HCT116 (cell line): Measurements from ENCODE around the gene CD93. TPM values are rescaled to one million over a fixed set of nuclear protein-coding genes. Genes with fewer than 3 reads are reported as not detected.

Experiments used
- ATAC-seq: fragments of 200-7000 bp; cut with Tn5 transposase; 2 replicates; pipeline ENCODE4 v1.9.1; 2020; ENCODE audit warnings: mild to moderate bottlenecking, moderate library complexity
- BruUV-seq: library from RNA; stranded (reverse); fragments of 400-500 nt; replicated peaks from 2 replicates; lab custom pipeline; 2021; lab: Mats Ljungman, UMichigan
- CTCF ChIA-PET: fragments of 300-600 bp; sonication (Branson Sonifier 250); formaldehyde crosslinking; loops from one replicate; lab custom pipeline; 2021; ENCODE audit warnings: antibody characterized with exemption; lab: Charles Lee
- POLR2A ChIA-PET: fragments of 300-600, 350-600 bp; sonication (Branson Sonifier 250); formaldehyde crosslinking; loops from one replicate; lab custom pipeline; 2021; ENCODE audit warnings: antibody characterized with exemption; lab: Charles Lee
- RAD21 ChIA-PET, 2 experiments: fragments of 300-600 bp; sonication (Branson Sonifier 250); formaldehyde crosslinking; loops; one replicate each; lab custom pipeline; 2023; ENCODE audit warnings: low total read pairs in 2 of 2; ENCODE audit not compliant: uncharacterized antibody in 2 of 2, unreplicated experiment in 2 of 2, low non-redundant PET in 1 of 2; lab: Charles Lee
- DNase-seq: peaks from one replicate; pipeline ENCODE4 v3.0.0-alpha.2; 2010; ENCODE audit warnings: low read depth, low spot score
- H2AFZ ChIP-seq: fragments of 200-600 bp; shearing (Covaris generic), sonication (generic); 2 replicates; pipeline ENCODE4 v1.6.1; 2017; ENCODE audit warnings: low read depth, mixed run types, mixed read lengths, antibody characterized with exemption, low read length; ENCODE audit not compliant: poor library complexity, severe bottlenecking
- H3K27ac ChIP-seq: 2 replicates; pipeline ENCODE4 v1.5.1; 2012; ENCODE audit warnings: low read depth, low read length
- H3K27me3 ChIP-seq: fragments of 200-600 bp; sonication (generic); 2 replicates; pipeline ENCODE4 v1.6.1; 2016; ENCODE audit warnings: mixed run types, low read length, mixed read lengths; ENCODE audit not compliant: insufficient read depth
- H3K36me3 ChIP-seq, 2 experiments: fragments of 200-500 bp in 1 of 2; fragments of 200-600 bp in 1 of 2; sonication (Bioruptor generic) in 1 of 2; sonication (generic) in 1 of 2; 2 replicates each; pipeline versions ENCODE4 v1.5.1 to v1.6.1; 2014 to 2016; ENCODE audit warnings: low read length in 2 of 2, inconsistent platforms in 1 of 2, mixed read lengths in 1 of 2, mixed run types in 1 of 2; ENCODE audit not compliant: insufficient read depth in 2 of 2, control insufficient read depth in 1 of 2
- H3K4me1 ChIP-seq, 2 experiments: fragments of 200-600 bp in 1 of 2; sonication (generic) in 1 of 2; 2 replicates each; pipeline versions ENCODE4 v1.5.1 to v1.6.1; 2012 to 2017; ENCODE audit warnings: low read length in 2 of 2, inconsistent platforms in 1 of 2, mild to moderate bottlenecking in 1 of 2, mixed read lengths in 1 of 2, mixed run types in 1 of 2, moderate library complexity in 1 of 2; ENCODE audit not compliant: insufficient read depth in 2 of 2, control insufficient read depth in 1 of 2
- H3K4me2 ChIP-seq: fragments of 200-600 bp; sonication (generic); 2 replicates; pipeline ENCODE4 v1.6.1; 2017; ENCODE audit warnings: mixed run types, low read length, mixed read lengths
- H3K4me3 ChIP-seq, 2 experiments: fragments of 200-600 bp in 1 of 2; sonication (generic) in 1 of 2; replicated peaks in 1 of 2; 2 replicates each; pipeline ENCODE4 v1.5.1; 2011 to 2016; ENCODE audit warnings: low read length in 2 of 2, control low read depth in 1 of 2, low read depth in 1 of 2, mild to moderate bottlenecking in 1 of 2, mixed read lengths in 1 of 2, mixed run types in 1 of 2
- H3K79me2 ChIP-seq: fragments of 200-600 bp; sonication (generic); 2 replicates; pipeline ENCODE4 v1.6.1; 2017; ENCODE audit warnings: mild to moderate bottlenecking, mixed run types, low read length, moderate library complexity, mixed read lengths; ENCODE audit not compliant: insufficient read depth
- H3K9ac ChIP-seq: fragments of 200-600 bp; sonication (generic); 2 replicates; pipeline ENCODE4 v1.6.1; 2016; ENCODE audit warnings: low read length, mixed read lengths
- H3K9me2 ChIP-seq: fragments of 200-600 bp; sonication (generic), shearing (Covaris generic); 2 replicates; pipeline ENCODE4 v1.6.1; 2017; ENCODE audit warnings: mixed run types, mild to moderate bottlenecking, moderate library complexity; ENCODE audit not compliant: insufficient read depth
- H3K9me3 ChIP-seq, 2 experiments: fragments of 200-500 bp in 1 of 2; fragments of 200-600 bp in 1 of 2; sonication (Bioruptor generic) in 1 of 2; sonication (generic) in 1 of 2; 2 replicates each; pipeline ENCODE4 v1.6.1; 2014 to 2017; ENCODE audit warnings: low read length in 2 of 2, mixed read lengths in 2 of 2, inconsistent platforms in 1 of 2, low read depth in 1 of 2, mild to moderate bottlenecking in 1 of 2, mixed run types in 1 of 2, moderate library complexity in 1 of 2; ENCODE audit not compliant: control insufficient read depth in 1 of 2, insufficient read depth in 1 of 2
- H4K20me1 ChIP-seq: fragments of 200-600 bp; sonication (generic), shearing (Covaris generic); 2 replicates; pipeline ENCODE4 v1.6.1; 2017; ENCODE audit warnings: mixed run types, mild to moderate bottlenecking, moderate library complexity; ENCODE audit not compliant: insufficient read depth
- CBX3 ChIP-seq: IDR thresholded peaks from 2 replicates; pipeline ENCODE4 v1.6.1; 2012; ENCODE audit warnings: low read depth
- EGR1 ChIP-seq: IDR thresholded peaks from 2 replicates; pipeline ENCODE4 v1.6.1; 2012; ENCODE audit warnings: low read depth
- EZH2 ChIP-seq: fragments of 200-600 bp; sonication (generic); IDR thresholded peaks from 2 replicates; pipeline ENCODE4 v1.6.1; 2017; ENCODE audit warnings: antibody characterized with exemption, mixed run types
- FOSL1 ChIP-seq: IDR thresholded peaks from 2 replicates; pipeline ENCODE4 v1.6.1; 2012; ENCODE audit warnings: low read depth
- JUND ChIP-seq: IDR thresholded peaks from 2 replicates; pipeline ENCODE4 v1.6.1; 2012
- POLR2A ChIP-seq: IDR thresholded peaks from 2 replicates; pipeline ENCODE4 v1.7.0; 2011; ENCODE audit warnings: borderline replicate concordance; ENCODE audit not compliant: insufficient read depth, insufficient read length; ENCODE audit errors: extremely low read depth
- POLR2AphosphoS5 ChIP-seq: IDR thresholded peaks from 2 replicates; pipeline ENCODE4 v1.6.1; 2011; ENCODE audit warnings: mild to moderate bottlenecking, low read depth, low read length, moderate library complexity
- RAD21 ChIP-seq: IDR thresholded peaks from 2 replicates; pipeline ENCODE4 v1.6.1; 2012; ENCODE audit warnings: low read depth, mild to moderate bottlenecking
- SIN3A ChIP-seq: IDR thresholded peaks from 2 replicates; pipeline ENCODE4 v1.6.1; 2012; ENCODE audit warnings: low read depth
- SP1 ChIP-seq: IDR thresholded peaks from 2 replicates; pipeline ENCODE4 v1.6.1; 2012; ENCODE audit warnings: low read depth
- SRF ChIP-seq: IDR thresholded peaks from 2 replicates; pipeline ENCODE4 v1.6.1; 2012; ENCODE audit warnings: low read depth
- TCF7L2 ChIP-seq: IDR thresholded peaks from 2 replicates; pipeline ENCODE4 v1.7.0; 2011; ENCODE audit warnings: borderline replicate concordance, inconsistent platforms; ENCODE audit not compliant: insufficient read depth, insufficient read length; ENCODE audit errors: extremely low read depth
- intact Hi-C: fragments of 100-400 bp; cut with micrococcal nuclease; formaldehyde crosslinking; loops from 2 replicates; pipeline ENCODE4 v1.10.0; 2022
- total RNA-seq: library from RNA; stranded (reverse); gene quantifications from one replicate; pipeline ENCODE4 v1.2.1, GENCODE V29; 2021; ENCODE audit not compliant: unreplicated experiment
- TF ChIP-seq, protein P1 (sequence below): IDR thresholded peaks from 2 replicates; pipeline ENCODE4 v1.6.1; 2012; ENCODE audit warnings: low read depth
- TF ChIP-seq, protein P2 (sequence below): IDR thresholded peaks from 2 replicates; pipeline ENCODE4 v1.6.1; 2012
- TF ChIP-seq, protein P3 (sequence below), 3 experiments: fragments of 200-600 bp in 1 of 3; sonication (generic) in 1 of 3; IDR thresholded peaks in 2 of 3; conservative IDR thresholded peaks in 1 of 3; 2 replicates each; pipeline ENCODE4 v1.5.1; 2012 to 2017; ENCODE audit warnings: low read depth in 2 of 3, low read length in 2 of 3, antibody characterized with exemption in 1 of 3, borderline replicate concordance in 1 of 3, control low read depth in 1 of 3, mild to moderate bottlenecking in 1 of 3, mixed read lengths in 1 of 3, mixed run types in 1 of 3, moderate library complexity in 1 of 3; ENCODE audit not compliant: insufficient read depth in 1 of 3
- TF ChIP-seq, protein P4 (sequence below): IDR thresholded peaks from 2 replicates; pipeline ENCODE4 v1.6.1; 2011; ENCODE audit warnings: mild to moderate bottlenecking, low read length, moderate library complexity; ENCODE audit not compliant: insufficient replicate concordance; ENCODE audit errors: extremely low read depth

Gene CD93
- total RNA-seq, 1 experiment from 2014 or later = 0.07 TPM

DNA sequence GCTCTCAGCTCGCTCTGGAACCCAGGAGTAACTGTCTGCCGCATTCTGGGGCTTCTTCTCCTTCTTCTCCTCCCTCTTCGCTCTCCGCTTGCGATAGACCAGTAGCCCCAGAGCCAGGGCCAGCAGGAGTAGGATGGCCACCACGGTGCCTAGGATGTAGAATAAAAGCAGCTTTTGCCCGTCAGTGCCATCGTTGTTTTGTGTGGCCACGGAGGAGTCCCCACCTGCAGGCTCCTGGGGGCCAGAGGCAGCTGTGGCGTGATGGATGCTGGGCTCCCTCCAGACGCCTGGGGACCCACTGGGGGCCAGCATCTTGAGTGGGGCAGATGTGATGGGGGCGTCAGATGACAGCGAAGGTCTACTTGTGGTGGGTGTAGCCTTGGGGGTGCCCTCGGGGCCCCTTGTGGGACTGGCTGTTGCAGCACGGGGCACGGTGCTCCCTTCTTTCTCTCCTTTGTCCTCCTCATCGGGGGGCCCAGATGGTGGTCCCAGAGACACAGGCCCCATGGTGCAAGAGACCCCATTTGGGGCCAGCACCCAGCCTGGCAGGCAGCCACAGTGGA is 1.8 kb downstream of the CD93 start:
- no TSS peak for BruUV-seq
- DNase-seq (no peak), ATAC-seq (no peak)
- peaks cover 11% of the 10 kb centered on the region for H3K27me3 ChIP-seq
- no peak overlapping the region for H3K9ac ChIP-seq
- H4K20me1 ChIP-seq = no peaks in the 10 kb centered on the region
- no peak overlapping the region for H3K4me2 ChIP-seq
- H3K79me2 ChIP-seq = no peaks in the 10 kb centered on the region
- H3K9me3 ChIP-seq = no peaks in the 10 kb centered on the region
- no peak overlapping the region for H2AFZ ChIP-seq
- H3K4me3 ChIP-seq = no peak overlapping the region
- intact Hi-C loops = no loop called here
- no peak overlapping the region for H3K27ac ChIP-seq
- CTCF ChIA-PET = no interaction called here
- TF ChIP-seq POLR2AphosphoS5 (no peak), POLR2A (no peak), SRF (no peak), RAD21 (no peak), JUND (no peak), EZH2 (no peak), TCF7L2 (no peak), FOSL1 (no peak), EGR1 (no peak), SP1 (no peak), SIN3A (no peak), CBX3 (no peak)
- TF ChIP-seq, protein P1, sequence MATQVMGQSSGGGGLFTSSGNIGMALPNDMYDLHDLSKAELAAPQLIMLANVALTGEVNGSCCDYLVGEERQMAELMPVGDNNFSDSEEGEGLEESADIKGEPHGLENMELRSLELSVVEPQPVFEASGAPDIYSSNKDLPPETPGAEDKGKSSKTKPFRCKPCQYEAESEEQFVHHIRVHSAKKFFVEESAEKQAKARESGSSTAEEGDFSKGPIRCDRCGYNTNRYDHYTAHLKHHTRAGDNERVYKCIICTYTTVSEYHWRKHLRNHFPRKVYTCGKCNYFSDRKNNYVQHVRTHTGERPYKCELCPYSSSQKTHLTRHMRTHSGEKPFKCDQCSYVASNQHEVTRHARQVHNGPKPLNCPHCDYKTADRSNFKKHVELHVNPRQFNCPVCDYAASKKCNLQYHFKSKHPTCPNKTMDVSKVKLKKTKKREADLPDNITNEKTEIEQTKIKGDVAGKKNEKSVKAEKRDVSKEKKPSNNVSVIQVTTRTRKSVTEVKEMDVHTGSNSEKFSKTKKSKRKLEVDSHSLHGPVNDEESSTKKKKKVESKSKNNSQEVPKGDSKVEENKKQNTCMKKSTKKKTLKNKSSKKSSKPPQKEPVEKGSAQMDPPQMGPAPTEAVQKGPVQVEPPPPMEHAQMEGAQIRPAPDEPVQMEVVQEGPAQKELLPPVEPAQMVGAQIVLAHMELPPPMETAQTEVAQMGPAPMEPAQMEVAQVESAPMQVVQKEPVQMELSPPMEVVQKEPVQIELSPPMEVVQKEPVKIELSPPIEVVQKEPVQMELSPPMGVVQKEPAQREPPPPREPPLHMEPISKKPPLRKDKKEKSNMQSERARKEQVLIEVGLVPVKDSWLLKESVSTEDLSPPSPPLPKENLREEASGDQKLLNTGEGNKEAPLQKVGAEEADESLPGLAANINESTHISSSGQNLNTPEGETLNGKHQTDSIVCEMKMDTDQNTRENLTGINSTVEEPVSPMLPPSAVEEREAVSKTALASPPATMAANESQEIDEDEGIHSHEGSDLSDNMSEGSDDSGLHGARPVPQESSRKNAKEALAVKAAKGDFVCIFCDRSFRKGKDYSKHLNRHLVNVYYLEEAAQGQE = no peak
- TF ChIP-seq, protein P2, sequence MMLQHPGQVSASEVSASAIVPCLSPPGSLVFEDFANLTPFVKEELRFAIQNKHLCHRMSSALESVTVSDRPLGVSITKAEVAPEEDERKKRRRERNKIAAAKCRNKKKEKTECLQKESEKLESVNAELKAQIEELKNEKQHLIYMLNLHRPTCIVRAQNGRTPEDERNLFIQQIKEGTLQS = no peak
- TF ChIP-seq, protein P3, sequence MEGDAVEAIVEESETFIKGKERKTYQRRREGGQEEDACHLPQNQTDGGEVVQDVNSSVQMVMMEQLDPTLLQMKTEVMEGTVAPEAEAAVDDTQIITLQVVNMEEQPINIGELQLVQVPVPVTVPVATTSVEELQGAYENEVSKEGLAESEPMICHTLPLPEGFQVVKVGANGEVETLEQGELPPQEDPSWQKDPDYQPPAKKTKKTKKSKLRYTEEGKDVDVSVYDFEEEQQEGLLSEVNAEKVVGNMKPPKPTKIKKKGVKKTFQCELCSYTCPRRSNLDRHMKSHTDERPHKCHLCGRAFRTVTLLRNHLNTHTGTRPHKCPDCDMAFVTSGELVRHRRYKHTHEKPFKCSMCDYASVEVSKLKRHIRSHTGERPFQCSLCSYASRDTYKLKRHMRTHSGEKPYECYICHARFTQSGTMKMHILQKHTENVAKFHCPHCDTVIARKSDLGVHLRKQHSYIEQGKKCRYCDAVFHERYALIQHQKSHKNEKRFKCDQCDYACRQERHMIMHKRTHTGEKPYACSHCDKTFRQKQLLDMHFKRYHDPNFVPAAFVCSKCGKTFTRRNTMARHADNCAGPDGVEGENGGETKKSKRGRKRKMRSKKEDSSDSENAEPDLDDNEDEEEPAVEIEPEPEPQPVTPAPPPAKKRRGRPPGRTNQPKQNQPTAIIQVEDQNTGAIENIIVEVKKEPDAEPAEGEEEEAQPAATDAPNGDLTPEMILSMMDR (IDR thresholded peaks at IDR 0.05 in 2 of 3, conservative IDR thresholded peaks at IDR 0.05 in 1 of 3; ENCODE audit: borderline replicate concordance in 1 of 3, insufficient read depth in 1 of 3, low read depth in 2 of 3, low read length in 2 of 3) = no peak
- TF ChIP-seq, protein P4, sequence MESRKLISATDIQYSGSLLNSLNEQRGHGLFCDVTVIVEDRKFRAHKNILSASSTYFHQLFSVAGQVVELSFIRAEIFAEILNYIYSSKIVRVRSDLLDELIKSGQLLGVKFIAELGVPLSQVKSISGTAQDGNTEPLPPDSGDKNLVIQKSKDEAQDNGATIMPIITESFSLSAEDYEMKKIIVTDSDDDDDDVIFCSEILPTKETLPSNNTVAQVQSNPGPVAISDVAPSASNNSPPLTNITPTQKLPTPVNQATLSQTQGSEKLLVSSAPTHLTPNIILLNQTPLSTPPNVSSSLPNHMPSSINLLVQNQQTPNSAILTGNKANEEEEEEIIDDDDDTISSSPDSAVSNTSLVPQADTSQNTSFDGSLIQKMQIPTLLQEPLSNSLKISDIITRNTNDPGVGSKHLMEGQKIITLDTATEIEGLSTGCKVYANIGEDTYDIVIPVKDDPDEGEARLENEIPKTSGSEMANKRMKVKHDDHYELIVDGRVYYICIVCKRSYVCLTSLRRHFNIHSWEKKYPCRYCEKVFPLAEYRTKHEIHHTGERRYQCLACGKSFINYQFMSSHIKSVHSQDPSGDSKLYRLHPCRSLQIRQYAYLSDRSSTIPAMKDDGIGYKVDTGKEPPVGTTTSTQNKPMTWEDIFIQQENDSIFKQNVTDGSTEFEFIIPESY = no peak
- POLR2A ChIA-PET = no interaction called here
- H3K36me3 ChIP-seq = no peaks in the 10 kb centered on the region
- H3K4me1 ChIP-seq = no peaks in the 10 kb centered on the region
- RAD21 ChIA-PET = no interaction called here
- H3K9me2 ChIP-seq = no peaks in the 10 kb centered on the region
